ENCODE results near the gene FXYD3.

FXYD3 gene

DNA sequence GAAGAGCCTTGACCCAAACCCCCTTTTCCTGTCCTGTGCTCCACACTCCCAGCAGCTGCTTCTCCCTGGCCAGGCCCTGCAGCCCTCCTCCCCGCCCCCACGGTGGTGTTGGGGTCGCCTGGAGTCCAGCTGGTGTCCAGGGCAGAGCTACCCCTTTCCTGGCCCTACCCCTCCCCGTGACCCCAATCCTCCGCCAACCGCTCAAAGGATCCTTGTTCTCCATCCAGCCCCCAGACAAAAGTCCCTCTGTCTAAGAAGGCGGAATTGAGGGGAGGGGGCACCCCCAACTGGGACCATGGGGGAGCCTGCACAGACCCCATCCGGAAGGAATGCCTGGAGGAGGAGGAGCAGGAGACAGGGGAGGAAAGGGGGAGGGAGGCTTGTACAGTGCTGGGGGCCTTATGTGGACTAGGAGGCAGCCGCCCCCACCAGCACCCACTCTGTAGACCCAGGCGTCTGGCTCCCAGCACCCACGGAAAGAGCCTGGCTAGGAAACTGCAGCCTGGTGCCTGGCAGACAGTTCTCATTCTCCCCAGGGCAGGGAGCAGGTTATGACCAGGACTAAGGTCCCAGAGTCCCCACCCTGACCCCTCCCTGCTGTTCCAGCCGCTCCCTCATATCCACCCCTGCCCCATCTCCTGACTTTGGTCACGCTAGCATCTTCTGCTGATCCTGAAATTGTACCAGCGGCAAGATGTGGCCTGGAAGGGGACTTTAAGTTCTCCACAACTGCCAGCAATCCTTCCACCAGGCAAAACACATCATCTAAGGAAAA lies at the start of gene FXYD3:
Gene FXYD3 (plus strand): TSS at position 647 of the 775 bp plus-strand sequence. CDS start 3,554 bp downstream, outside the sequence.
- DNase-seq: peak; percentile 72

GRCh38 chr19:35066121-35066520 lies 49.5 kb upstream of the FXYD3 start:
- DNase-seq: no peak

DNA sequence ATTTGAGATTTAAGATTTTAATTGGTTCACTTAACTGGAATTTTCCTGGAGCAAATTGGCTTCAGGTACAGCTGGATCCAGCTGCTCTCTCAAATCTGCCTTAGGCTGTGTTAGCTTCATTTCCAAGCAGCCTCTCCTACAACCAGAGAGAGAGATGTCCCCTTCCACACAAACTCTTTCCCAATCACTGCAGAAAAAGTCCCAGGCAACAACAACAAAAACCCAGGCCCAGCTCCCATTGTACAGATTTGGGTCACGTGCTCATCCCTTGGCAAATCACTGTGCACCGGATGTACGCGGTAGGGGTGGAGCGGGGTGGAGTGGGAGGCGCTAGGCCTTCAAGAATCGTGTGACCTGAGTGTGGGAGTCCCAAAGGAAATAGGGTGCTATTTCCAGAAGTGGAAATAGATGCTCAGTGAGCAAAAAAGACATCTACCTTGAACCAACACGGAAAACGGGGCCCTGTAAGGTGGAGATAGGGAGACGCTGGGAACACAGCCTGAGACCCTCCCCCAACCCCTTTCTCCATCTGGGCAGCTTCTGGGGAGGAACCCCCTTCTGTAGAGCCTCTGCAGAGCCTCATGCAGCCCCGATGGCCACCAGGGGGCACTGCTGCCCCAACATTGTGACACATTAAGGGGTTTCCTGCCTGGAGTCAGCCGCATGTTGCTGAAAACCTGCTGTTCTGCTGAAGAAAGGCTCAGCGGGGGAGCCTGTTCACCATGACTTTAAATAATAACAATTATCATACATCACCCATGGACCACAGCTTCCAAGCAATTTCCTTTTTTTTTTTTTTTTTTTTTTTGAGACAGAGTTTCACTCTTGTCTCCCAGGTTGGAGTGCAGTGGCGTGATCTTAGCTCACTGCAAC lies 48.7 kb upstream of the FXYD3 start:
- peak; percentile 95 for DNase-seq

- DNase-seq: no peak
Observed at GRCh38 chr19:35068941-35069634, 46.5 kb upstream of the FXYD3 start.

DNA sequence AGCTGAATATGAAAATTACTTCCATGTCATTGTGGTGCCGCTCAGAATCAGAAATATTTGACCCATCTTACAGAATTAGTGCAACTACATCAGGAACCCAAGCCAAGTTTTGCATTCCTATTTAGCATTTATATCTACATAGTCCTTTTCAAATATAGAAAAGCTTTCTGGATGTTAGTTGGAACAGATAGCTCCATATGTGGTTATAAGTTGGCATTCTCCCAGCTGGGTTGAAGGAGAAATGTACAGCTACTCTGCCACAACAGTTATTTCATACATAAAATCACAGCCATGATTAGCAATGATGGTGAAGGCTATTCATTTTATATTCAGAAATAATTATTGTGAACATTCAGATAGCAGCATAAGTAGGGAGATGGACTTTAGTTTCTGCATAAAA lies 45.9 kb upstream of the FXYD3 start:
- no peak for DNase-seq

GRCh38 chr19:35070471-35070870 lies 45.2 kb upstream of the FXYD3 start:
- DNase-seq: no peak

DNA sequence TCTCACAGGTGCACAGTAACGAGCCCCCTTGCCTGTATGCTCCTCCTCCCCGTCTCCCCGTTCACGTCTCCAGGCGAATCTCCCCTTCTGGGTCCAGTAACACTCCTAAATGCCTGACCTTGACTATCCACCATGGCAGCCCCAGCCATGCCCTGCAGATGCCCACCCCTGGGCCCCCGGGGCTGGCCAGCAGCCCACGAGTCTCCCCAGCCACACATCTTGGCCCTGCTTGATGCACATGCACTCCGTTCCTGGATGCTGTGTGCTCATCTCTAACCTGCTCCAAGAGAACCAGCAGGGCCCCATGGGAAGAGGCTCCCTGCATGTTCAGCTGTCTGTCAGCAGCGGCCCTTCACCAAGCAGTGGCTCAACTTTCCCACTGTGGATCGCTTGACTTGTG lies 42.1 kb upstream of the FXYD3 start:
- peak; percentile 17 for DNase-seq

DNA sequence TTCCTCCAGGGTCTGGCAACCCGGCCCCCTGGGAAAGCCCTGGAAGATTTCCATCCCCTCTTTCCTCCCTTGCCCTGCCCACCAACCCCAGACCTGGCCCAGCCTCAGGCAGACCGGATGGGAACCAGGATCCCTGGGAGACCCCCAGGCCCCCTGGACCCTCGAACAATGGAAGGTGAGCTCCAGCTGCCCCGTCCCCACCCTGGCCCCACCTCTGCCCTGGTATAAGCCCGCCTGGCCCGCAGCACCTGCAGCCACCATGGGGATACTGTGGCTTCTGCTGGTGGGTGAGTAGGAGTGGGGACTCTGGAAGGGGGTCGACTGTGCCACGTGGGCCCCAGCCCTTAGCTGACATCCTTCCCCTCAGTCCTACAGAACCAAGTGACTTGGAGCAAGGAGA lies 41.7 kb upstream of the FXYD3 start:
- DNase-seq: no peak

GRCh38 chr19:35074426-35075201 lies 41.0 kb upstream of the FXYD3 start:
- DNase-seq: no peak

- no peak for DNase-seq
Observed at GRCh38 chr19:35075202-35076025, 40.2 kb upstream of the FXYD3 start.

DNA sequence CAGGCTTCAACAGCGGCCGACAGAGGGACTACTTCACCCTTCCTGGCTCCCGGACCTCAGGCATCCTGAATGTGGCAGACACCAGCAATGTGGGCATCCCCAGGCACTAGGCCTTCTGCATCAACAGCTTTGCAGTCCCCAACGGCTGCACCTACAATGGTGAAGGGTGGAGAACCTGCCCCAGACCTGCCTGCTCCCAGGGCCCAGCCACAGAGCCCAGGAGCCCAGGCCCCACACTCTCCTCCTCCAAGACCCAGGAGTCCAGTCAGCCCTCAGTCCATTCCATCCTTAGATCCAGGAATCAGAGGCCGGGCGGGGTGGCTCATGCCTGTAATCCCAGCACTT lies 39.6 kb upstream of the FXYD3 start:
- no peak for DNase-seq

DNA sequence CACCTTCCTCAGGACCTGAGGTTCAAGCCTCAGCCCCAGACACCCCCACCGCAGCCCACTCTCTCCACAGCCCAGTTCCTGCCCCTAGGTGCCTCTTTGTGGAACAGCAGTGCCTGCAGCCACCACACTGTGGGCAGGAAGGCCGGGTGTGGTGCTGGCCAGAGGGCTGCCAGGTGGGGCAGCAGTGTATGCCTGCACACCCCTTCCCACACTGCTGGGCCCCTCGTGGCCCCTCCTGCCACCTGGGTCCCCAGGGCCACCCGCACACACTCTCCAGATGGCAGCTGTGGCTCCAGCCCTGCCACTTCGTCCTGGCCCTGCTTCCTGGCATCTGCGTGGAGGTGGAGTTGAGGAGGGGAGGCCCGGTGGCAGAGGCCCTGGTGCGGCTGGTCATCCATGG lies 39.0 kb upstream of the FXYD3 start:
- no peak for DNase-seq

DNA sequence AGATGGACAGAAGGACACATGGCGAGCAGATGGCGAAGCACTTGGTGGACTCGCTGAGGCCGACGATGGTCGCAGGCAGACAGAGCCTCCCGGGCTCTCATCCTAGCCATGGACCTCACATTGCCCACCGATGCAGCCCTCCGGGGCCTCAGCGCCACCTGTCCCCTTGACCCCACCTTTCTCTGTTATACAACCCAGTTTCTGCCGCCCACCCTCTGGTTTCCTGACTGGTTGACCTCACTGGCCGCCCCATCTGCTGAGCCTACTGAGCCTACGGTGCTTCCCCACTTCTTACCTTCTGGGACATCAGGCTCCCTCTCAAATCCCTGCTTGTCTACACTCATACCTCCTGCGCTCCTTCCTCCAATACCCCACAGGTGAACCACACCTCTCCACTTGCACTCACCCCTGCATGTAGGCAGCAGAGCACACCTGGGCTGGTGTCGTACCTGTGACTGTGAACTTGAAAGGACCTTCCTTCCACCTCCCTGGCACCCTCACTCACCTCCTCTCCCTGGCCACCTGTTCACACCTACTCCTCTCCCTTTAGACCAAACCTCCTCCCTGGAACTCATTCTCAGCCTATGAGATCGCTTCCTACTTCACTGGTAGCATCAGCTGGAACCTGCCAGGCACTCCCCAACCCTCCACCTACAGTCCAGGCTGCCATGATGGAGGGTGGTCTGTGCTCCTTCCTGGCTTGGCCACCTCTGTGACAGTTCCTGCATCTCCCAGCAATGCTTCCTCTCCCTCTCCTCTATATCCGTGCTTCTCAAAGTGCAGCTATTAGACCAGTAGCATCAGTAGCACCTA lies 38.0 kb upstream of the FXYD3 start:
- DNase-seq: no peak

DNA sequence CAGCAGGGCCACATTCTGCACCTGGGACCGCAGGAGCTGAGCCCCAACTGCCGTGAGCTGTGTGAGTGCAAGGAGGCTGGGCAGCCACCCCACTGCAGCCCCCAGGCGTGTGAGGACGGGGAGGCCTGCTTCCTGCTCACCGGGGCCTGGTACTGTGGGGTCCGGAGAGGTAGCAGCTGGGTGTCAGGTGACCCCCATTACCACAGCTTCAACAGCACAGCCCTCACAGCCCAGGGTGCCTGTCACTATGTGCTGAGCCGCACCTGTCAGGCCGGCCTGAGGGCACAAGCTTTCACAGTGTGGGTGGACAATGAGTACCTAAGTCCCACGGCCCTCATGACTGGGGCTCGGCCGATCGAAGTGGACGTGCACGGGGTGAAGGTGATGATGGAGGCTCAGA lies 35.8 kb upstream of the FXYD3 start:
- DNase-seq: no peak

- DNase-seq: no peak
Observed at GRCh38 chr19:35080613-35081170, 34.9 kb upstream of the FXYD3 start.

DNA sequence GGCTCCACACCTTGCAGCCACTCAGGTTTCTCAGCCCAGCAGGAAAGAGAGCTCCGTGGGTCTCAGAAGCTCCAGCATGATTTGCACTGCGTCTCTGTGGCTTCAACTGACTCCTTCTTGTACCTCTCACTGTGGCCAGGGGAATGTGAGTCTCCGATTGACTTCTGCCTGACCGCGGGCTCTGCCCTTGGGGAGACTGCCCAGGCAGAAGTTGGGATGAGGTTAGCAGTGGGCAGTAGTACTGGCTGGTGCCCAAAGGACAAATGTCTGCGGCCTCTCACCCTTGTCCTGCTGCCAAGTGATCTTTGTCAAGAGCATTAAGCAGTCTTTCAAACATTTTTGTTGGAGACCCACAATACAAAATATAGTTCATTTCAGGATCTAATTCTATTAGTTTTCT lies 34.4 kb upstream of the FXYD3 start:
- no peak for DNase-seq

DNA sequence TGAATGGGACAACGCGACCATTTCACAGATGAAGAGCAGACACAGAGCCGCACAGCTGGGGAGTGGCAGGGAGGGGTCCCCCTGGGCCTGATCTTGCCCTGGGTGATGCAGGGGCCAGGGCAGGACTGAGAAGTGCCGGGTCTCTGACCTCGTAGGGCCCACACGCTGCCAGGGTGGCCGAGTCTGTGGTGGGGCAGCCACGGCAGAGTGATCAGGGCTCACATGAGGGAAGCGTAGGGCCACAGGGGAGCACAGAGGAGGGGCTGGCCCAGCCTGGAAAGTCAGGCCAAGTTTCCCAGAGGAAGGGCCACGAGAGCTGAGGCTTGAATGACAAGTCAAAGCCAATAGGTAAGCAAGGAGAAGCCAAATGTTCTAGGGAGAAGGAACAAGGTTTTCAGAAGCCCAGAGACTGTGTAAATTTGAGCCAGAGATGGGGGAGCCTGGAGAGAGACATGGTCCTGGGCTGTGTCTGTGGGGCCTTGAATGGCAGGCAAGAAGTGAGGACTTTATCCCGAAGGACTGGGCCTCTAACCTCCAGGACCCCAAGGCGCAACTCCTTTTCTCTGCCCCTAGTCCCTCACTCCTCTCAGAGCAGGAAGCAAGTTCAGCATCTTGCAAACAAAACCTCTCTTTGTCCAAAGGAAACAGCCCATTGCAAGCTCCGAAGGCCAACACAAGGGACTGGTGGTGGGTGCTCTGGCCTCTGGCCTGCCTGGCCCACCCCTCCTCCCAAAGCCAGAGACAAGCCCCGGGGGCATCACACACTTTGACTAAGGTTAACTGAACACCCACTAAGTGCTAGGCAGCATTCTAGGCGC lies 31.7 kb upstream of the FXYD3 start:
- DNase-seq: no peak

GRCh38 chr19:35084509-35084762 lies 31.2 kb upstream of the FXYD3 start:
- no peak for DNase-seq

DNA sequence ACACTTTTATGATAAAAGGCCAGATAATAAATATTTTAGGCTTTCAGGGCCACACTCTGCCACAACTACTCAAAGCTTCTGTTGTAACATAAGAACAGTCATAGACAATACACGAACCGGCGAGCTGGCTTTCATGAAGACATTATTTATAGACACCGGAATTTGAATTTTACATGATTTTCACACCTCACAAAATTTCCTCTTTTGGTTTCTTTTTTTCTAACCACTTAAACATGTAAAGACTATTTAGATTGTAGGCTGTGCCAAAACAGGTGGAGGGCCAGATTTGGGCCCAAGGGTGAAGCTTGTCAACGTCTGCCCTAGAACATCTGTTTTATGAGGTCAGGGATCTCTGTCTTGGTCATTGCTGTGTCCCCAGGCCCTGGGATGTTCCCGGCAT lies 29.7 kb upstream of the FXYD3 start:
- no peak for DNase-seq

DNA sequence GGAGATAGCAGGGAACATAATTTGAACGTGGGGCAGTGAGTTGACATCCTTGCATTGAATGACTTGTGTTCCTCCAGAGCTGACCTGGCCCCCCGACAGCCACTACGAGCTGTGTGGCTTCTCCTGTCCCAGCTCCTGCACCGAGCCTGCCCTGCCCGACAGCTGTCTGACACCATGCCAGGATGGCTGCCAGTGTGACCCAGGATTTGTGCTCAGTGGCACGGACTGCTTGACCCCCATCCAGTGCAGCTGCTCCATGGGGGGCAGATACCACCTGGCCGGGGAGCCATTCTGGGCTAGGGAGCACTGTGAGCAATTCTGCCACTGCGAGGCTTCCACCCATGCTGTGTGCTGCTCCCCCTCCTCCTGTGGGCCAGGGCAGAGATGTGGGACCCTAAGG lies 29.2 kb upstream of the FXYD3 start:
- no peak for DNase-seq

All from NCI-H69 (cell line).